ENCODE measurements around the gene ANO3.
A peak's percentile ranks its signal among the peaks of the same experiment; 100 is the strongest.

ANO3 gene

DNA sequence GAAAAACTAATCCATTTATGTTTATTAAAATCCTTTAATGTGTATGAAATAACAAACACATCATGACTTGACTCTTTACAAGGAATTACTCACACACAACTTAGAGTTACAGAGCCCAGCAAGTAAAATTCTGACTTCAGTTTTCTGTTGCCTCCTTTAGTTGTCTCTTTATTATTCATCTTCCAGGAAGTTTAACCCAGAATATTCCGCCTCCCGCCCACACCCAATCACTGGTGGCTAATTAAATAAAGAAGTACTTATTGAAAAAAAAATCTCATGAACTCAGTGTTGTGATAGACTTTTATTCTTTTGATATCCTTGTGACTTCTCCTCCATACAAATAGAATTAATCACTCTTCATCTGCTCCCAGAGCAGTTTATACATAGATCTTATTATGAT is 178.2 kb downstream of the ANO3 start:
- DNase-seq, result no peak

DNA sequence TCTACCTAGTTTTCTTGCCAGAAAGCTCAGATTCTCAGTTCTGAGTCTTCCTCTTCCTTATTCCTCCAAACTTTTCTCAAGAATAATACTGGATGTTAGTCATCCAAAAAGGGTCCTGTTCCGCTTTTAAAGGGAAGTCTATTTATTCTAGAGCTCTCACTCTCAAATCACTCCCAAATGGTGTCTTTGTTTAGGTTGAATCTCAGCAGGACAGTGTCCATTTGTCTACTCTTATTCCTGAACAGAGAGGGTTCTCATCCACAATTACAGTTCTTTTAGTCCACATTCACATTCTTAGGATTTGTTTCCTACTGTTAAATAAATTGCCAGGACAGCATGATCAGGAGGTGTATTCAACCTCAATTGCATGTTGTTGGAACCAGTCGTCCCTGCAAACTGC is 178.8 kb downstream of the ANO3 start:
- no peak for DNase-seq

DNA sequence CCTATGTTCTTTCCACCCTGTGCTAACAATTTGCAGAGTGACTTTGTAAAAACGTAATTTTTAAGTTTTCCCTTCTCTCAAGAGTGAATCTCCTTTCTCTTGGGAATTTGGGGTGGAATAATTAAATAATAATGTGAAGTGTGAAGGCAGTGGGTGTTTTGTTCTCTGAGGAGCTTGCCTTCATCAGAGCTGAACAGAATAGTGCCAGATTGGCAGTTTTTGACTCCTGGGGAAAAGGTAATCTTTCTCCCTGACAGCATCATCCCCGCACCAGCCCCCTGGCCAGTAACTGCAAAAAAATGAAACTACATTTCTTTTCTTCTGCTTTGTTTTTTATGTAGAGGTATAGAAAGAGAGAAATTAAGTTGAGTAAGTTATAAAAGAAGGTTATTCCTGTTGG is 180.3 kb downstream of the ANO3 start:
- DNase-seq, result no peak

DNA sequence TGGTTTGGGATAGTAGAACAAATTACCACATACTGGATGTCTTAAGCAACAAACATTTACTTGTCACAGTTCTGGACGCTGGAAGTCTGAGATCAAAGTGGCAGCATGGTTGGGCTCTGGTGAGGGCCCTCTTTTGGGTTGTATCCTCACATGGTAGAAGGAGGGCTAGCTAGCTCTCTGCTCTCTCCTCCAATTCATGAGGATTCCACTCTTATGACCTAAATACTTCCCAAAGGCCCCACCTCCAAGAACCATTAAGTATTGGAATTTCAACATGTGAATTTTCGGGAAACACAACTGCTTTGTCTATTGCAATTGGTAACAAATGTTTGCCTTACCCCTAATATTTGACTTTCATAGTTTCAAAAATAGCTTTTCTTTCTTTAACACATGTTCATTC is 187.5 kb downstream of the ANO3 start:
- no peak for DNase-seq

DNA sequence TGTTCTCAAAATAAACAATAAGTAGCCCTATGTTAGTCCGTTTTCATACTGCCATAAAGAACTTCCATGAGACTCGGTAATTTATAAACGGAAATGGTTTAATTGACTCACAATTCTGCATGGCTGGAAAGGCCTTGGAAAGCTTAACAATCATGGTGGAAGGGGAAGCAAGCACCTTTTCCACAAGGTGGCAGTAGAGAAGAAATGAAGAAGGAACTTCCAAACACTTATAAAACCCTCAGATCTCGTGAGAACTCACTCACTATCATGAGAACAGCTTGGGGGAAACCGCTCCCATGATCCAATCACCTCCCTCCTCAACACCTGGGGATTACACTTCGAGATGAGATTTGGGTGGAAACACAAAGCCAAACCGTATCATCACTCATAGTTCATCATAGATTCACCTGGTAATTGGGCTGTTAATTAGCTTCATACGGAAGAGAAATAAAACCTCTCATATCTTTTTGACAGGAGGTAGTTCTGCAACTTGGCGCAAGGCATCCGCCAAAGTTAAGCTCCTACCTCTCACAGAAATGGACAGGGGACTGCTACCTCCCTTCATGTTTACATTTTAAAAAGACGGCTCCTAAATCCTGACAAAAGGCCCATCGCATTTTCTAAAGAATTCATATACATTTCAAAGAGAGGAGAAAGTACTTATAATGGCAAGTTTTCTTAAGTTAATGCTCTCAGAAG is 191.1 kb downstream of the ANO3 start:
- DNase-seq, result peak; percentile 3

DNA sequence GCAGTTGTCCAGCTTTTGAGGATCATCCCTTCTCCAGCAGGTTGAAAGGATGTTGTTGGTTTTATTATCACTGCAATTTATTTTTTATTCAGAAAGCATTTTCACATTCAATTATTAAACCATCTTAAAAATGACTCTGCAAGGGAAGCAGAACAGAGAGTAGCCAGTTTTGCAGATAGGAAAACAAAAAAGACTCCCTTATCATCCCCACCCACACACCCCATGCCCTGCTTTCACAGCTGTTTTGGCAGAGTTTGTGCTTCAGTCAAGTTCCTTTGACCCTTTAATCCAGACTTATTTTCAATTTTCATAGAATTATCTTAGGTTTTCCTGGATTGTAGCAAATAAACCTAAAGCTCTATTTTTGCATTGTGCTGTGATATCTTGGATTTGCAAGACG is 195.8 kb downstream of the ANO3 start:
- DNase-seq, result no peak

DNA sequence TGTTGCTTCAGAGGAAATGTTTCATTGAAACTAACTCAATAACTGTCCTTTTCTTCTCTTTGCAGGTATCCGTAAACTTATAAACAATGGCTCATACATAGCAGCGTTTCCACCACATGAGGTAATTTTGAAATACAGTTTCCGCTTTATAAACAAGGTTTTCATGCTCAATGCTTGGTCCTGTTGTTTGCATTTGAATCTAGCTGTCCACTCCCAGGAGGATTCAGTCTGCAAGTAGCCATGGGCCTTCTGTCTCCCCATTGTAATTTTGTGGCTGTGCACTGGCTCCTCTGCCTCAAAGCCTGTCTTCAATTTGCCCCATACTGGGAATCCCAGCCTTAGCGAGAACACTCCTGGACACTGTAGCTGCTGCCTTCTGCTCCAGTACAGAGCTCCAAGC is 205.4 kb downstream of the ANO3 start:
- no peak for DNase-seq

DNA sequence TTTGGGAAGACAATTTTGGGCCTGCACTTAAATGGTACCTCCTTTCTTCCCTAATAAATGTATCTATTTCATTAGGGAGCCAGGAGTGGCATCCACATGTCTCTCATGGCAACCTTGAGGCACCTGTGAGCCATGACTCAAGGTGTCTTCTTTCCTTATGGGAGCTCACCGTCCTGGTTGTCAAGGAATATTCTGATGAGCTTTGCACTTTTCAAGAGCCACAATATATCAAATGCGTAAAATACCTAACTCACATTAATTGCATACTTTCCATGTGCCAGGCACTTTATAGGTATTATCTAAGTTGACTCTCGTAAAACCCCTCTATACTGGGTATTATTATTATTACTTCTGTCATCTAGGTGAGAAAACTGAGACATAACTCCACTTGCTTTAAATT is 207.6 kb downstream of the ANO3 start:
- DNase-seq, result no peak

DNA sequence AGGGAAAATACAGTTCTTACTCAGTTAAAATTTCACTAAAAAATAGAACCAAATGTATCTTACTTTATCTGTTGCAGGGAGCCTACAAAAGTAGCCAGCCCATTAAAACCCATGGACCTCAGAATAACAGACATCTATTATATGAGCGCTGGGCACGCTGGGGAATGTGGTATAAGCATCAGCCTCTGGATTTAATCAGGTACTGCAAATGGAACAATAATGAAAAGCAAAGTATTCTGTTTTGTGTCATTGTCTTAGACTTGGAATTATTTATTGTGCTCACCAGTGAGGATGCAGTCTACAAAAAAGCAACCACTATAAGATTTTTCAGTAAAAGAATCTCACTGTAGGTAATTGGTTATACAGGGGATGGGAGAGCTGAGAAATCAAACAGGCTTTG is 209.9 kb downstream of the ANO3 start:
- no peak for DNase-seq

DNA sequence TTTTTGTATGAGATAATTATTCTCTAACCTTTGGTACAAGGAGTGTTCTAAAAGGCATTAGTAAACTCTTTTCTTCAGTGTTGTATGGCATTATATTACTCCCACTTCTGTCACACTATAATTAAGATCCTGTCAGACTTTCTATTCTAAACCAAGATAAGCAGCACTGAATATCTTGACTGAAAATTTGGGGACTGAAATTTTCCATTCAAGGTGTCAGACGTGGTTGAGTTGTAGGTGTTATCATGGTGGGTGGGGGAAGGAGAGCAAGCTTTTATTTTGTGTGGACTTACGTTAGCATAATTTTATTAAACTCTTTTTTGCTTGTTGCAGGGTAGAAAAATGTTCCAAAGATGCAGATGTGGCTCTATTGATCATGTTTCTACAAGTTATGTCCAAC is 217.2 kb downstream of the ANO3 start:
- no peak for DNase-seq

DNA sequence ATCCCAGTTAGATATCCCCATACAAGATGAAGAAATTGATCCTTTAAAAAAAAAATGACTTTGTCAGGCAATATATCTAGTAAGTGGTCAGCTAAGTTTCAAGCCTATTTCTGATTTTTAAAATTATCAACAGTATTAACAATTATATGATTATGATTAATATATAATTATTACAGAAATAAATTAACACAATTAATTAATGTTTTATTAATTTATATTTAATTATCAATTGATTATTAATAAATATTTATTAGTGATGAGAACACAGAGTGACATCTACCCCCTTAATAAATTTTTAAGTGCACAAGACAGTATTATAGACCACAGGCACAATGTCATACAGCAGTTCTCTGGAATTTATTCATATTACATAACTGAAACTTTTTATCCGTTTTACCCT is 218.1 kb downstream of the ANO3 start:
- DNase-seq, result no peak

DNA sequence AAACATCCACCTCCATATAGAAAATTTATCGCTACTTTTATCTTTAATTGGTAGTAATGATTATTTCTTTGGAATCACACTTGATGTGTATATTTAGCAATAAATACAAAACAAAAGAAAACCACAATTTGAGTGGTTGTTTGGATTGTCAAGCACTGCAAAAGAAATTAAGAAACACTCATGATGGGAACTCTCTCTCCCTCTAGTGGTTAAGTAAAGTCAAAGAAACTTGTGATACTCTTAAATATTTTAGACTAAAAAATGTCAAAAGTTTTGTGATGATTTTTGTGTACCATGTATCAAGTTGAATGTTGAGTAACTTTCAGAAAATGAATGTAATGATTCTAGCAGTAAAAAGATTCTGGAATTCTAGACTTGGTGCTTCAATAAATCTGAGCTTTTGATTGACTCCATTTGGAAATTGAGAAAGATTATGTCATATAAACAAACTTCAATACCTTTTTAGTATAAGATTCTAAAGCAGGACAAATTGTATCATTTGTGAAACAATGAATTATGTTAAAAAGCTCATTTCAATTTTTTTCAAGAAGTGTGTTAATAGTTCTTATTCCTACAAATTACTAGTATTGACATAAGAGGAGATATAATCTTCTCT is 219.4 kb downstream of the ANO3 start:
- DNase-seq, result no peak

DNA sequence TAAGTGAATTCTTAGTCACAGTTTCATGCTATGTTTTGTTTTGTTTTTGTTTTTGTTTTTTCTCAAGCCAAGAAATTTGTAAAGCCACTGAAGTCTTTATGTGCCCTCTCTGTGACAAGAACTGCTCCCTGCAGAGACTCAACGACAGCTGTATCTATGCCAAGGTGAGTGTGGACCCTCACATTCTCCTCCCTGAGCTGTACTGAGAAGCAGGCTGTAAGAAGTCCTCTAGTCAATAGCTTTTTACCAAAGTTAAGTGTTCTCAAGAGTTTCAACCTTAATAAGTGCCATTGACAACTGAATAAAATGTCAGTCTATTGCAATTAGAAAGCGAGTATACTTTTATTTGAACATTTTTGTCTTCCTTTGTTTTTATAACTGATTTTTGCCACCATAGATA is 221.3 kb downstream of the ANO3 start:
- DNase-seq, result no peak

DNA sequence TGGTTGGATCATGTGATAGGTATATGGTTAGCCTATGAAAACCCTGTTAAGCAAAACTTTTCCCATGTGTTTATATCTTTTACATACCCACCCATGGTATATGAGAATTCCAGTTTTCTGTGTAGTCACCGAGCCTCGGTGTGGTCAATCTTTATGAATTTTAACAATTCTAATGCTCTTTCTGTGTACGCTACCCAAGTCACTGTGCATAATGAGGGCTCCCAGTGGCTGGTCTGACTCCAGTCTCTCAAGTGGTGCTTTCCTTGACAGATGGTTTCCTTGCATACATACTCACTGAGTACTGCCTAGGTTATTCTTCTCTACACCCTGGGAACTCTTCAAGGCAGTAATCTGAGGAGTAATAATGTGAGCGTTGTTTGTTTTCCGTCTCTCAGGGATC is 222.5 kb downstream of the ANO3 start:
- no peak for DNase-seq

DNA sequence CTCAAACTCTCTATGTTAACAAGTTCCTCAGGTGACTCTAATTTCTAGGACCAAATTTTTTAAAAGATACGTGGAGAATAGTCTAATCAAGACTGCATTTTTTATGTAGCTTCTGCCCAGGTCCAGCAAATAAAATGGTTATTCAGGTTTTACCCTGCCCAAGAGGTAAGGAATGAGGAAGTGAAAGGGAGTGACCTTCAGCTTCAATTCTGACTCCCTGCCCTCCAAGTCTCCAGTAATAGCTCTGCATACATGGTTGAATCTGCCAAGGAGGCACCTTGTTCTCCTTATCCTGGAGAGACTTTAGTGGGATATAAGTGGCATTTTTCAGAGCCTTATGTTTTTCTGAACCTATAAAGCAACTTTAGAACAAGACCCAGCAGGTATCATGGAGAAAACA is 224.7 kb downstream of the ANO3 start:
- no peak for DNase-seq

DNA sequence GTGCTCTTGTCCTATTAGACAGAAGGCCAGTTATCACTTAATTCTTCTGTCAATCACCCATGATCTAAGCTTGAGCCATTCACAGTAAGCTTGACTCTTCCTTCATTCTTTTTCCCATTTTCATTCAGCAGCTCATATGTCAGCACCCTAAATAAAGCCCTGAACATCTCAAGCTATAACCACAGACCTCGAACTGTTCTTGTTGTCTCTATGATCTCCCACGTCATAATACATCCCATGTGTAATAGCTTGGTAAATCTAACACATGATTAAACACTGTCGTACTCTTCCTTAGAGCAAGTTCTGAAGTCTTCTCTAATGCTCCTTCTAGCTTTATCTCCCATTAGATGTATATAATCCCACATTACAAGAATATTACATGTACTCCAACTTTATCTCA is 225.7 kb downstream of the ANO3 start:
- DNase-seq, result no peak

DNA sequence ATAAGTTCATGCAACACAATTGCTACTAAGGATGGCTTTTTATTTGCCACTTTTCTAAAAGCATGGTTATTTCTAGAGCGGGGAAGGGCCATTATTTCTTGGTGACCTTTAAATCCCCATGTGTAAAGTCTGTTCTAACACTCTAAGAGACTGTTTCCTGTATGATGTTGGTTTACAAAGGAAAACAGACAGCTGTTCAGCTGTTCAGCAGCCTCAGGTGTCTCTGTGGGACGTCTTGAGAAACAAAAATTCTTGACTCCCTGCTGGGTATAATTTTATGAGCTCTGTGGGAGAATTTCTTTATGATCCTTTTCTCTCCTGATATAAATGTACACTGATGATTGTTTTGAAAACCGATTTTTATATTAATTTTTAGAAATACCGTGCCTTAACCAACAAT is 226.3 kb downstream of the ANO3 start:
- DNase-seq, result no peak

DNA sequence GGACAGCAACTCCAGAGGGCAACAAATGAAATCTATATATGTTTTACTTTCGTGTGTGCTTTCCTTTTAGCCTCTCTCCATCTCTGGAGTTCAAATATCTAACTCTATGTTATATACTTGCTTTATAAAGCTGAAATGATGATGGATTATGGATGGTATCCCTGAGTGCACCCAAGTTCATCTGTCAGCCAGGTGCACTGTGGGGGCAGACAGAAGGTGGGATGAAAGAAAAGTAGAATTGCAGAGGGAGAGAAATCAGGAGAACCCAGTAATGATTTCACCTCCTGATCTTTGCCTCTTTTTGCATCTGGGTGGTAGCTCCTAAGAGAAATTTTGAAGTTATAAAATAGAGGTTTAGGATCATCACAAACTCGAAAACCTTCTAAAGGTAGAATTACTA is 237.7 kb downstream of the ANO3 start:
- DNase-seq, result no peak

DNA sequence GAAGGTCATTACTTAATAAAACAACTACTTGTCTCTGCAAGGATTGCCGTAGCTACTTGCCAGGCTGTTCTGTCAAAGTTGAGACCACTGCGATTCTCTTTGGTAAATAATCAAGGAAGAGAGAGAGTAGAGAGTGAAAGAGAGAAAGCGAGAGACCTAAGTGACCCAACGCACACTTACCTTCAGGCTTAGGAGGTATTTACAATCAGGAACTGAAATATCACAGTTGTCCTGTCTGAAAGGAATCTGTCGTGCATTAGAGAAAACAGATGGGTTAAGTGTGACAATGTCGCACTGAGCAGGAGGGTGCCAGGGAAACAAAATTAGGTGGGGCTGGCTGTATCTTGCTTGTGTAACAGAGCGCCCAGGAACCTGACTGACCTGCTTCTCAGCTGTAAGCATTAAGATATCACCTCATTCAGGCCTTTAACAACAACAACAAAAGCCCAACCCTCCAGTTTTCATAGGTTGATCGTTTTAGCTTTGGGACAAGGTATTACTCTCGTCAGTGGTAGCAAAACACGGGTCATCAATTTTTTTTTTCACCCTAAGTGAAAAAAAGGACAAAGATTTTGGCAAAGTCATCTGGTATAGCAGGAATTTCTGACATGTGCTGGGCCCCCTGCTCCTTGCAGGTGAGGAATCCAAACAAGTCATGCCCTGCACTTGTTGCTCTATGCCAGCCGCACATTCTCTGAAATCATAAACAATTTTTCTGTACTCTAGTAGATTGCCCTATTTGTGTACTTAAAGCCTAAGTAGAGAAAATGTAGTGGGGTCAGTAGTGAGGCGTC is 240.1 kb downstream of the ANO3 start, which contains the start of gene MUC15:
MUC15 (minus strand) TSS at position 403 of the 794 bp plus-strand sequence. CDS start 5,169 bp downstream, outside the sequence.
- DNase-seq, result no peak

DNA sequence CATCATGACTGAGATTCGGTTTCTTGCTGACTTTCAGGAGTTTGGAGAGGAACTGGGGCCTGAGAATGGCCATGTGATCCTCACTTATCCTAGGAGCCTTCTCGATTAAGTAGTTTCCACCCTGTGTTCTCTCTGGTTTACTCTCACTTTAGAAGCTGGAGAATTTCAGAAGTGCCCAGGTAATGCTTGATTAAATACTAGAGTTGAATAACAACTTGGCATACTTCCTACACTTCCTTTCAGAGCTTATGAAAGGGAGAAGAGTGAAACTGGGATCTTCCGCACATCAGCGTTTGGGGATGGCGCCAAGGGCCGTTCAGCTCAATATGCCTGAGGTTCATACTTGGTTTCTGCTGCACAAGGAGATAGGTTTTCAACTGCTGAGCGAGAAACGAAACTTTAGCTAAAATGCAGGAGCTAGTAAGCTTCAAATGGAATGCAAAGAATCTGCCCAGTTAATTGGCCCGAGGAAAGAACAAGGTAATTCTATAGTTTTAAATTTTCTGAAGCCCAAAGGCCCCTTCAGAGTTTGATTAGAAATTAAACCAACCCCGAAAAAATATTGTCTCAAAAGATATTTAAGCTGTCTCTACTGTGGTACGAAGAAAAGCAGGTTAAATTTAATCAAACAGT is 241.0 kb downstream of the ANO3 start:
- DNase-seq, result no peak

DNA sequence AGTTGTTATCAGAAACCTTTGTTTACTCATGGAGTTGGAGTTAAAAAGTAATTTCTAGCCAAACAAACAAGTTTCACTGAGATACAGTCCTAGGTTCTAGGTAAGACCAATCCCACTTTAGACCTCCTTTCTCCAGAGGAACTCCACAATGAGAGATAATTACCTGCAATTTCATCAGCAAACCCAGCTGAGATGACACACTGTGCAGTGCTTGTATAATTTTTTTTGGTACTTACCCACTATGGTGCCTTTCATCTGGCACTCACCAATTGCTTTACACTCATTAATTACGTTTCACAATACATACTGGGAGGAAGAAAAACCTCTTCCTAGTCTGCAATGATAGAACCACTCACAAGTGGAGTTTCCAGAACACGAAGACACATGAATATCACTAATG is 242.0 kb downstream of the ANO3 start:
- DNase-seq, result no peak

DNA sequence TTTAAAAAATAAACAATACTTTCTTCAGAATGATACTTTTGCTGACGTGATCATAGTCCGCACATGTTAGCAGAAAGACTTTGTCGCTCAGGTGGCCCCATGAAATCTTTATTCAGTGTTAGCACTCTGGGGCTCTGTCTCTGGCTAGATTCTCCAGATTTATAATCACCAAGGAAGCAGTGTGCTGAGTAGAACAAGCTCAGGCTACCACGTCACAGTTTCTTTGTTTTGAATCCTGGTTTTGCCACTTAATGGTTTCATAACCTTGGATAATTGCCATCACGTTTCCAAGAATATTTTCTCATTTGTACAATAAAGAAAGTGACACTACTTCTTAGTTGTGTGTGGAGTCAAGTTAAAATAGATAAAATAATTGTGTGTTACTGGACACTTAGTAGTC is 244.0 kb downstream of the ANO3 start:
- no peak for DNase-seq

DNA sequence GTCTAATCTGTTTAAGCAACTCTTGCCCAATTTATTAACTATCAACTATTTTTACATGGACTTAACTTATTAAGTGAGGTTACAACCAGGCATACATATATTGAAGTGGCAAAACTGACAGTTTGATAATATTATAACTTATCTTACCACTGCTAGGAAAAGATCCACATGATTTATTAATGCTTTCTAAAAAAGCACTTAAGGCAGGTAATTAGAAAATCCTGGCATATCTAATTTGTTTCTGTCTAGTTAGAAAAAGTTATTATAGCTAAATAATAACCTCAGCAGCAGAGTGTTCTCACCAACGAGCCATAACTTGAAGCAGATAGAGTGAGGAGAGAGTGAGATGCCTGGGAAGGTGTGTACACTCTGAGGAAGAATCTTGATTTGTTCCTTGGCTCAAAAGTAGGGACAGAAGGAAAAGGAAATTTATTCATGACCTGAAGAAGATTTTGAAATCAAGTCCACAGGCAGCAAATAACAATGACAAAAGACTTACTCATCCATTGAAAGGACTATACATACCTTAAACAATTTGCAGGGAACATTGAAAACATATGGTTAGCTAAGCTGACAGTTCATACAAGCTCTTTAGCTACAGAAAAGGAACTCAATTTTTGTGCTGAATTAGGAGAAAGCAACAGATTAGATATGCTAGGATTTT is 247.2 kb downstream of the ANO3 start:
- DNase-seq, result no peak

Measured in NCI-H226 (cell line).